Esophagus muscularis mucosa (tissue), 4 donors: Measurements from ENCODE around the gene IDE. TPM values are rescaled to one million over a fixed set of nuclear protein-coding genes. Genes with fewer than 3 reads are reported as not detected.
"Not testable (repeated sequence)": the region's sequence is repeated elsewhere in the genome, so short reads cannot be mapped to it uniquely, and the experiment has no call there.

Experiments used
- DNase-seq: peaks from one replicate; pipeline ENCODE4 v3.0.0-alpha.2; 2017; ENCODE audit errors: extremely low spot score
- H3K27ac ChIP-seq, 4 donors: fragments of 200-600 bp; sonication (generic); replicated peaks in 1 of 4; 1 replicate in 3 of 4; 2 replicates in 1 of 4; pipeline ENCODE4 v1.5.1; 2016 to 2019; ENCODE audit warnings: mild to moderate bottlenecking in 1 of 4
- H3K27me3 ChIP-seq, 4 donors: fragments of 200-600 bp; sonication (generic); one replicate each; pipeline versions ENCODE4 v1.5.1 to v1.6.0; 2016 to 2019
- H3K36me3 ChIP-seq, 4 donors: fragments of 200-600 bp; sonication (generic); one replicate each; pipeline ENCODE4 v1.5.1; 2016 to 2019
- H3K4me1 ChIP-seq, 4 donors: fragments of 200-600 bp; sonication (generic); one replicate each; pipeline ENCODE4 v1.5.1; 2016 to 2019
- H3K4me3 ChIP-seq, 4 donors: fragments of 200-600 bp; sonication (generic); 1 replicate in 2 of 4; 2 replicates in 2 of 4; pipeline ENCODE4 v1.5.1; 2016 to 2019; ENCODE audit warnings: mild to moderate bottlenecking in 4 of 4, moderate library complexity in 1 of 4
- H3K9me3 ChIP-seq, 4 donors: fragments of 200-600 bp; sonication (generic); 1 replicate in 3 of 4; 2 replicates in 1 of 4; pipeline ENCODE4 v1.5.1; 2016 to 2019
- CTCF ChIP-seq, 3 experiments: fragments of 200-600 bp in 2 of 3; fragments of 450-650 bp in 1 of 3; sonication (generic) in 2 of 3; IDR thresholded peaks; one replicate each; pipeline ENCODE4 v1.5.1; 2017 to 2019; ENCODE audit warnings: antibody characterized with exemption in 3 of 3, mild to moderate bottlenecking in 2 of 3, moderate library complexity in 1 of 3
- EP300 ChIP-seq: sonication (generic); formaldehyde crosslinking; IDR thresholded peaks from one replicate; pipeline ENCODE4 v1.6.1; 2017; ENCODE audit warnings: antibody characterized with exemption
- POLR2A ChIP-seq: fragments of 450-650 bp; IDR thresholded peaks from one replicate; pipeline ENCODE4 v1.6.1; 2017; ENCODE audit warnings: antibody characterized with exemption, moderate library complexity, mild to moderate bottlenecking, low read depth
- POLR2AphosphoS5 ChIP-seq, 2 donors: sonication (generic); formaldehyde crosslinking; IDR thresholded peaks; one replicate each; pipeline ENCODE4 v1.6.1; 2017; ENCODE audit warnings: antibody characterized with exemption in 2 of 2
- WGBS: methylation state at CpG from one replicate; pipeline ENCODE4 v1.1.5; 2018; 5-methylcytosine and 5-hydroxymethylcytosine counted together
- intact Hi-C: fragments of 100-400 bp; cut with DNase I; formaldehyde crosslinking; loops from one replicate; pipeline ENCODE4 v1.15.1; 2023
- total RNA-seq, 4 donors: library from RNA; depleted of rRNA; stranded (reverse); fragments of >200 nt; gene quantifications; one replicate each; pipeline versions ENCODE4 v1.1.0 to v1.2.1, GENCODE V29; 2016

IDE gene
- total RNA-seq, 4 donors from 2014 or later = 27.0 to 33.1 (median 30.7) TPM

GRCh38 chr10:92590623-92591549 is 17.0 kb upstream of the IDE start:
- H3K36me3 ChIP-seq = no peaks in the 10 kb centered on the region
- no peaks in the 10 kb centered on the region for H3K9me3 ChIP-seq
- intact Hi-C loops = loop anchor here (5.0 kb wide), 1 partner anchor 101 kb away; no protein-coding TSS in a partner anchor
- H3K4me3 ChIP-seq = peak overlapping the region; percentile 65 to 77 (median 70)
- WGBS = 48% methylated on average over 19 of the region's 19 CpGs
- H3K27me3 ChIP-seq = no peaks in the 10 kb centered on the region
- peak overlapping the region; percentile 92 to 98 (median 94) for H3K27ac ChIP-seq
- H3K4me1 ChIP-seq = peaks cover 21 to 27% (median 27%) of the 10 kb centered on the region in 4 donors
- DNase-seq = no peak
- TF ChIP-seq EP300 (no peak), POLR2AphosphoS5 (IDR thresholded peaks at IDR 0.05) (no peak), POLR2A (no peak), CTCF (IDR thresholded peaks at IDR 0.05) (peak in 1 of 3 experiments; percentile 42)

GRCh38 chr10:92582347-92582746 is 8.5 kb upstream of the IDE start:
- H3K4me3 ChIP-seq, H3K27ac ChIP-seq, H3K27me3 ChIP-seq, H3K4me1 ChIP-seq, intact Hi-C loops, H3K36me3 ChIP-seq, DNase-seq, H3K9me3 ChIP-seq: not testable (repeated sequence)
- WGBS = 95% methylated on average over 6 of the region's 6 CpGs

GRCh38 chr10:92575961-92576360 is 2.1 kb upstream of the IDE start:
- TF ChIP-seq CTCF (IDR thresholded peaks at IDR 0.05) (no peak), POLR2AphosphoS5 (IDR thresholded peaks at IDR 0.05) (no peak), EP300 (no peak), POLR2A (no peak)
- intact Hi-C loops = loop anchor here (10.0 kb wide), 1 partner anchor 309 kb away; no protein-coding TSS in a partner anchor

GRCh38 chr10:92574548-92575261 is 812 bp upstream of the IDE start:
- peaks cover 21 to 37% (median 34%) of the 10 kb centered on the region in 4 donors for H3K4me1 ChIP-seq
- TF ChIP-seq POLR2A (no peak), POLR2AphosphoS5 (IDR thresholded peaks at IDR 0.05) (no peak), EP300 (no peak), CTCF (IDR thresholded peaks at IDR 0.05) (no peak)
- H3K27me3 ChIP-seq = no peaks in the 10 kb centered on the region
- WGBS = 12% methylated on average over 16 of the region's 22 CpGs
- H3K27ac ChIP-seq = peak overlapping the region; percentile 86 to 95 (median 94)
- intact Hi-C loops = loop anchor here (1.0 to 10.0 kb wide), 2 partner anchors 57 to 310 kb away; no protein-coding TSS in a partner anchor
- H3K36me3 ChIP-seq = peaks cover 0 to 3% (median 0%) of the 10 kb centered on the region in 4 donors
- no peaks in the 10 kb centered on the region for H3K9me3 ChIP-seq
- H3K4me3 ChIP-seq = peak overlapping the region; percentile 71 to 97 (median 86)
- no peak for DNase-seq

More at GRCh38 chr10:92575961-92576360, 2.1 kb upstream of the IDE start:
- Histone ChIP-seq H3K36me3 (no peaks in the 10 kb centered on the region), H3K4me3 (no peak overlapping the region), H3K27me3 (no peaks in the 10 kb centered on the region), H3K4me1 (peaks cover 21 to 30% (median 27%) of the 10 kb centered on the region in 4 donors), H3K9me3 (no peaks in the 10 kb centered on the region), H3K27ac (no peak overlapping the region)
- no peak for DNase-seq
